ENCODE data around the gene CLEC2L.

CLEC2L gene

DNA sequence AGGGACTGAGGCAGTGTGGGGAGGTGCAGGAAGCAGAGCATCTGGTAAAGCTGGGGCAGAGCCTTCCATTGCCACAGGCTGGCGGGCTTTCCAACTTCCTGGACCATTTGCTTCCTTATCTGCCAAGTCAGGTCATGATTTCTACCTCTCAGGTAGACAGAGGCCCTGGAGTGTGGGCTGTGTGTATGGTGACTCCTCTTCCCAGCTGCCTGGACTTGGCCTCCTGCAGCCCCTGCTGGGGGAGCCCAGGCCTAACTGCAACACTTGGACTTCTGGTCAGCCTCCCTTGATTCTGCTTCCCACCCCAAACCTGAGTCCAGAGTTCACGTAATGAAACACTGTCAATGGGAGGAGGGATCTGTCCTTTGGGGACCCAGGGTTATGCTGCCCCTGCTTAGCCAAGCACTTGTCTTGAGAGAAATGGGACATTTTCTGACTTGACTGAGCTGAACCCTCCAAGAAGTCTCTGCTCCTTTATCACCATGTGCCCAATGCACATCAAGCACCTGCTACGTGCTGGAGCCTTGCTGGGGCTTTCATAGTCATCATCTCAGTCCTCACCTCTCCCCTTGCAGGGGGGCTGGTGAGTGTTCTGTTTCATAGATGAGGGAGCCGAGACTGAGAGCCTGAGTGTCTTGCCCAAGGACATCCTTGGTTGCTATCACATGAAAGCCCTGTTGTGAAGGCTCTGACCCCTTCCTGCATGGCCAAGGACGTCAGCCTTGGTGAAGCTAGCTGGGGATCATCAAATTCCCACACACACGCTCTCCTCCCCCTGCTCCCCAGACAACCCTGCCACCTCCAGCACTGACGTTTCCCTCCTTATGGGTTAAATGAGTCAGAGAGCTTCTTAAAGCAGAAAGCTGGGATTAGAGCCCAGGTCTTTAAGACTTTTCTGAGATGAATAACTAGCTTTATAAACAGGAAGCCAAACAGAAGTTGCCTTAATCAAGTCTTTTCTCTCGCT is 3.4 kb downstream of the CLEC2L start:
- TF ChIP-seq, protein P1, sequence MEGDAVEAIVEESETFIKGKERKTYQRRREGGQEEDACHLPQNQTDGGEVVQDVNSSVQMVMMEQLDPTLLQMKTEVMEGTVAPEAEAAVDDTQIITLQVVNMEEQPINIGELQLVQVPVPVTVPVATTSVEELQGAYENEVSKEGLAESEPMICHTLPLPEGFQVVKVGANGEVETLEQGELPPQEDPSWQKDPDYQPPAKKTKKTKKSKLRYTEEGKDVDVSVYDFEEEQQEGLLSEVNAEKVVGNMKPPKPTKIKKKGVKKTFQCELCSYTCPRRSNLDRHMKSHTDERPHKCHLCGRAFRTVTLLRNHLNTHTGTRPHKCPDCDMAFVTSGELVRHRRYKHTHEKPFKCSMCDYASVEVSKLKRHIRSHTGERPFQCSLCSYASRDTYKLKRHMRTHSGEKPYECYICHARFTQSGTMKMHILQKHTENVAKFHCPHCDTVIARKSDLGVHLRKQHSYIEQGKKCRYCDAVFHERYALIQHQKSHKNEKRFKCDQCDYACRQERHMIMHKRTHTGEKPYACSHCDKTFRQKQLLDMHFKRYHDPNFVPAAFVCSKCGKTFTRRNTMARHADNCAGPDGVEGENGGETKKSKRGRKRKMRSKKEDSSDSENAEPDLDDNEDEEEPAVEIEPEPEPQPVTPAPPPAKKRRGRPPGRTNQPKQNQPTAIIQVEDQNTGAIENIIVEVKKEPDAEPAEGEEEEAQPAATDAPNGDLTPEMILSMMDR (IDR thresholded peaks at IDR 0.05; ENCODE audit: low read depth, low read length, missing control alignments) = no peak
- DNase-seq (ENCODE audit: extremely low read depth, low read depth) = peak; percentile 32

DNA sequence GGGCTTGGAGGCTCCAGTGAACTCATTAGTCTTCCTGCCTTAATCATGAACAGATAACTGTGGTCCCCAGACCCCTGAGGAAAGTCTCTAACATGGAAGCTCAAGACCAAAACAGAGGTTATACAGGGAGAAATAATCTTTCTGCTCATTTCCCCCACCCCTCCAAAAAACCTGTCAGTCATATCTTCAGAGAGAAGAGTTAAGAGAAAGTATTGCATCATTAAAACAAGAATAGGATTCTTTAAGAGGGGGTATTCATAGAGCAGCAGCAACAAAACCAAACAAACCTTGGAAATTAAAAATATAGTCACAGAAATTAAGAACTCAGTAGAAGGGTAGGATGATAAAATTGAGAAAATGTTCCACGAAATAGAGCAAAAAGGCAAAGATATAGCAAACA is 7.6 kb downstream of the CLEC2L start:
- no peak for DNase-seq (ENCODE audit: extremely low read depth, low read depth)
- H3K4me3 ChIP-seq (replicated peaks; ENCODE audit: low read depth, low read length) = no peak overlapping the region
- TF ChIP-seq, protein P1 (IDR thresholded peaks at IDR 0.05; ENCODE audit: low read depth, low read length, missing control alignments) = no peak

More for the DNA sequence above, 3.4 kb downstream of the CLEC2L start:
- no peak overlapping the region for H3K4me3 ChIP-seq (replicated peaks; ENCODE audit: low read depth, low read length)

DNA sequence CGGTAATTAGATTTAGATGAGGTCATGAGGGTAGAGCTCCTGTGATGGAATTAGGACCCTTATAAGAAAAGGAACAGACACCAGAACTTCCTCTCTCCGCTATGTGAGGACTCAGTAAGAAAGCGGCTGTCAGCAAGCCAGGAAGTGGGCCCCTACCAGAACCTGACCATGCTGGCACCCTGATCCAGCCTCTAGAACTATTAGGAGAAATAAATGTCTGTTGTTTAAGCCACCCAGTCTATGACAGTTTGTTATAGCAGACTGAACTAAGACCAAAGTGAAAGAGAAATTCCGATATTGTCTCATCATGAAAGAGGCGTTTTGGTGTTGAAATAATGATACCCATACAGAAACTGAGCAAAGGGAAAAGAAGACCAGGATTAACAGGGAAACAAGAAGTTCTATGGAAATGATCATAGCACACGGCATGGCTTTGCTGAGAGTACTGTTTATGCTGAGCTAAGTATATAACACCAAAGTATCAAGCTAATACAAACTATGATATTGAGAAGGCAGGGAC is 9.2 kb downstream of the CLEC2L start:
- H3K4me3 ChIP-seq (replicated peaks; ENCODE audit: low read depth, low read length) = no peak overlapping the region
- TF ChIP-seq, protein P1 (IDR thresholded peaks at IDR 0.05; ENCODE audit: low read depth, low read length, missing control alignments) = no peak
- no peak for DNase-seq (ENCODE audit: extremely low read depth, low read depth)

DNA sequence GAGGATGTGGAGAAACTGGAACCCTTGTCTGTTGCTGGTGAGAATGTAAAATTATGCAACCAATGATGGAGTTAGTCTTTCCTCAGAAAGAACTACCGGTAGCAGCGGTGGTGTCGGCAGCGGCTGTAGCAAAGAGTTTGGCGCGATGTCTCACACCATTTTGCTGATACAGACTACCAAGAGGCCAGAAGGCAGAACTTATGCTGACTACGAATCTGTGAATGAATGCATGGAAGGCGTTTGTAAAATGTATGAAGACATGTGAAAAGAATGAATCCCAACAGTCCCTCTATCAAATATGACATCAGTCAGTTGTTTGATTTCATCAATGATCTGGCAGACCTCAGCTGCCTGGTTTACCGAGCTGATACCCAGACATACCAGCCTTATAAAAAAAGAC is 10.6 kb downstream of the CLEC2L start:
- DNase-seq (ENCODE audit: extremely low read depth, low read depth) = no peak
- TF ChIP-seq, protein P1 (IDR thresholded peaks at IDR 0.05; ENCODE audit: low read depth, low read length, missing control alignments) = no peak
- H3K4me3 ChIP-seq (replicated peaks; ENCODE audit: low read depth, low read length) = no peak overlapping the region

DNA sequence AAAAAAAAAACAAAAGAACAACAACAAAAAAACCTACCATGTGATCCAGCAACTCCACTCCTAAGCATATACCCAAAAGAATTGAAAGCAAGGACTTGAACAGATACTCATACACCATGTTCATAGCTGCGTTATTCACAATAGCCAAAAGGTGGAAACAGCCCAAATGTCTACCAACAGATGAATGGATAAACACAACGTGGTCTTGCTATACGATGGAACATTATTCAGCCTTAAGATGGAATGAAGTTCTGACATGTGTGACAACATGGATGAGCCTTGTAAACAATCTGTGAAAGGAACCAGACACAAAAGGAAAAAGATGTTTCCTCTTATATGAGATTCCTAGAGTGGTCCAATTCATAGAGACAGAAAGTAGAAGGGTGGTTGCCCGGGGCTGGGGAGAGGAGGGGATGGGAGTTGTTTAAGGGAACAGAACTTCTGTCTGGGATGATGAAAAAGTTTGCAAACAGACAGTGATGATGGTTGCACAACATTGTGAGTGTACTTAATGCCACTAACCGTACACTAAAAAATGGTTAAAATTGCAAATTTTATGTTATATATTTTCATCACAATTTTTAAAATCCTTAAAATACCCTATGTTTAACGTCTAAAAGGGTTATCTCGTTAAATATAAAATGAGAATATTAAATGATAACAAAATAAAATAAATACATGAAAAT is 11.6 kb downstream of the CLEC2L start:
- TF ChIP-seq, protein P1 (IDR thresholded peaks at IDR 0.05; ENCODE audit: low read depth, low read length, missing control alignments) = no peak
- no peak overlapping the region for H3K4me3 ChIP-seq (replicated peaks; ENCODE audit: low read depth, low read length)
- DNase-seq (ENCODE audit: extremely low read depth, low read depth) = no peak

DNA sequence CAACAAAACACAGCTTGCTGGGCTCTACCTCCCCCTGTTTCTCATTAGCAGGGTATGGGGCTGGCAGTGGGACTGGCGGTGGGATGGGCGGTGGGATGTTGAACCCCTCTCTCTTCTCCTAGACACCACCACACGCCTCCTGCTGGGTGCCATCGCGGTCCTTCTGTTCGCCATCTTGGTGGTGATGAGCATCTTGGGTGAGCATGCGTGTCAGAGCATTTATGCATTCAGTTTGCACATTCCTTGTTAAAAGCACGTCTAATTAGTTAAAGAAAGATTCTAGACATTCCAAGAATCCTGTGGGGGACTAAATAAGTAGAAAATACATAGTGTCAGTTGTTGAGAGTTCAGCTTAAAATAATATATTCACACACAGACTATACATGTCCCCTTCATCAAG is 12.7 kb downstream of the CLEC2L start:
- no peak for DNase-seq (ENCODE audit: extremely low read depth, low read depth)
- TF ChIP-seq, protein P1 (IDR thresholded peaks at IDR 0.05; ENCODE audit: low read depth, low read length, missing control alignments) = no peak
- no peak overlapping the region for H3K4me3 ChIP-seq (replicated peaks; ENCODE audit: low read depth, low read length)

All from HFF-Myc (cell line).